ENCODE data around the gene FMN2. TPM values are rescaled to one million over a fixed set of nuclear protein-coding genes. Genes with fewer than 3 reads are reported as not detected.

The FMN2 gene
- total RNA-seq, 1 experiment from 2014 or later, result 4.6 TPM

- no peaks in the 10 kb centered on the region for H3K4me1 ChIP-seq (ENCODE audit: insufficient read depth, low read length)
- H3K27me3 ChIP-seq (ENCODE audit: low read length), result no peaks in the 10 kb centered on the region
- no peak overlapping the region for H3K4me3 ChIP-seq (ENCODE audit: low read length)
- no peak overlapping the region for H3K27ac ChIP-seq (ENCODE audit: low read length)
- POLR2A ChIA-PET (ENCODE audit: unreplicated experiment), result interaction anchor here (0.7 kb wide), 1 partner anchor 24 kb away, joined by 6 read pairs; no protein-coding TSS in a partner anchor
- H3K79me2 ChIP-seq (ENCODE audit: low read length), result no peaks in the 10 kb centered on the region
- CTCF ChIA-PET, result no interaction called here
- ATAC-seq, result no peak
- H3K9me2 ChIP-seq (replicated peaks; ENCODE audit: low read length), result no peaks in the 10 kb centered on the region
- BruUV-seq (replicated peaks), result no TSS peak
- TF ChIP-seq CTCF (conservative IDR thresholded peaks at IDR 0.05; ENCODE audit: low read depth, low read length) (no peak), EZH2 (IDR thresholded peaks at IDR 0.05; ENCODE audit: low read length, unreplicated experiment) (no peak), EZH2phosphoT487 (IDR thresholded peaks at IDR 0.05; ENCODE audit: borderline replicate concordance, low read length) (no peak)
- H2AFZ ChIP-seq (ENCODE audit: low read length), result no peak overlapping the region
- H3K9me3 ChIP-seq (ENCODE audit: low read length), result no peaks in the 10 kb centered on the region
- H3K36me3 ChIP-seq (ENCODE audit: low read depth, low read length), result 0 out of 2 replicates have a peak, but pooled peaks cover 3% of the 10 kb centered on the region
- H3K4me2 ChIP-seq (ENCODE audit: low read length), result no peak overlapping the region
- no peaks in the 10 kb centered on the region for H3F3A ChIP-seq (ENCODE audit: low read length, unreplicated experiment)
- intact Hi-C loops (cut with micrococcal nuclease), result no loop called here
- H3K9ac ChIP-seq (ENCODE audit: low read length), result no peak overlapping the region
- DNase-seq, result no peak
- H4K20me1 ChIP-seq (ENCODE audit: low read length), result no peaks in the 10 kb centered on the region
Measured at GRCh38 chr1:240128366-240128765, 36.7 kb downstream of the FMN2 start.

GRCh38 chr1:240134113-240134512 lies 42.4 kb downstream of the FMN2 start:
- Histone ChIP-seq H3K27ac (ENCODE audit: low read length) (no peak overlapping the region), H3F3A (ENCODE audit: low read length, unreplicated experiment) (no peaks in the 10 kb centered on the region), H2AFZ (ENCODE audit: low read length) (no peak overlapping the region), H3K4me3 (ENCODE audit: low read length) (no peak overlapping the region), H4K20me1 (ENCODE audit: low read length) (no peaks in the 10 kb centered on the region), H3K9ac (ENCODE audit: low read length) (no peak overlapping the region), H3K27me3 (ENCODE audit: low read length) (no peaks in the 10 kb centered on the region), H3K9me2 (replicated peaks; ENCODE audit: low read length) (no peaks in the 10 kb centered on the region), H3K4me2 (ENCODE audit: low read length) (no peak overlapping the region), H3K4me1 (ENCODE audit: insufficient read depth, low read length) (no peaks in the 10 kb centered on the region), H3K79me2 (ENCODE audit: low read length) (peaks cover 5% of the 10 kb centered on the region; the same call in 1 of the 2 replicates), H3K36me3 (ENCODE audit: low read depth, low read length) (no peaks in the 10 kb centered on the region), H3K9me3 (ENCODE audit: low read length) (no peaks in the 10 kb centered on the region)
- POLR2A ChIA-PET (ENCODE audit: unreplicated experiment), result no interaction called here
- intact Hi-C loops (cut with micrococcal nuclease), result no loop called here
- CTCF ChIA-PET, result no interaction called here
- no TSS peak for BruUV-seq (replicated peaks)
- DNase-seq (no peak), ATAC-seq (no peak)
- TF ChIP-seq EZH2 (IDR thresholded peaks at IDR 0.05; ENCODE audit: low read length, unreplicated experiment) (no peak), EZH2phosphoT487 (IDR thresholded peaks at IDR 0.05; ENCODE audit: borderline replicate concordance, low read length) (no peak), CTCF (conservative IDR thresholded peaks at IDR 0.05; ENCODE audit: low read depth, low read length) (no peak)

GRCh38 chr1:240134596-240134995 lies 42.9 kb downstream of the FMN2 start:
- Histone ChIP-seq H3K36me3 (ENCODE audit: low read depth, low read length) (no peaks in the 10 kb centered on the region), H3F3A (ENCODE audit: low read length, unreplicated experiment) (no peaks in the 10 kb centered on the region), H3K4me1 (ENCODE audit: insufficient read depth, low read length) (no peaks in the 10 kb centered on the region), H3K9ac (ENCODE audit: low read length) (no peak overlapping the region), H3K27me3 (ENCODE audit: low read length) (no peaks in the 10 kb centered on the region), H2AFZ (ENCODE audit: low read length) (no peak overlapping the region), H3K4me2 (ENCODE audit: low read length) (no peak overlapping the region), H3K79me2 (ENCODE audit: low read length) (peaks cover 5% of the 10 kb centered on the region; the same call in 1 of the 2 replicates), H4K20me1 (ENCODE audit: low read length) (no peaks in the 10 kb centered on the region), H3K9me2 (replicated peaks; ENCODE audit: low read length) (no peaks in the 10 kb centered on the region), H3K27ac (ENCODE audit: low read length) (no peak overlapping the region), H3K9me3 (ENCODE audit: low read length) (no peaks in the 10 kb centered on the region), H3K4me3 (ENCODE audit: low read length) (no peak overlapping the region)
- no peak for TF ChIP-seq EZH2phosphoT487 (IDR thresholded peaks at IDR 0.05; ENCODE audit: borderline replicate concordance, low read length)
- TF ChIP-seq EZH2 (IDR thresholded peaks at IDR 0.05; ENCODE audit: low read length, unreplicated experiment), result no peak
- no peak for TF ChIP-seq CTCF (conservative IDR thresholded peaks at IDR 0.05; ENCODE audit: low read depth, low read length)
- ATAC-seq (no peak), DNase-seq (no peak)
- intact Hi-C loops (cut with micrococcal nuclease), result no loop called here
- POLR2A ChIA-PET (ENCODE audit: unreplicated experiment), result no interaction called here
- BruUV-seq (replicated peaks), result no TSS peak
- CTCF ChIA-PET, result no interaction called here

All from PC-3 (cell line).